ENCODE results near the gene ACER1.

Gene ACER1

DNA sequence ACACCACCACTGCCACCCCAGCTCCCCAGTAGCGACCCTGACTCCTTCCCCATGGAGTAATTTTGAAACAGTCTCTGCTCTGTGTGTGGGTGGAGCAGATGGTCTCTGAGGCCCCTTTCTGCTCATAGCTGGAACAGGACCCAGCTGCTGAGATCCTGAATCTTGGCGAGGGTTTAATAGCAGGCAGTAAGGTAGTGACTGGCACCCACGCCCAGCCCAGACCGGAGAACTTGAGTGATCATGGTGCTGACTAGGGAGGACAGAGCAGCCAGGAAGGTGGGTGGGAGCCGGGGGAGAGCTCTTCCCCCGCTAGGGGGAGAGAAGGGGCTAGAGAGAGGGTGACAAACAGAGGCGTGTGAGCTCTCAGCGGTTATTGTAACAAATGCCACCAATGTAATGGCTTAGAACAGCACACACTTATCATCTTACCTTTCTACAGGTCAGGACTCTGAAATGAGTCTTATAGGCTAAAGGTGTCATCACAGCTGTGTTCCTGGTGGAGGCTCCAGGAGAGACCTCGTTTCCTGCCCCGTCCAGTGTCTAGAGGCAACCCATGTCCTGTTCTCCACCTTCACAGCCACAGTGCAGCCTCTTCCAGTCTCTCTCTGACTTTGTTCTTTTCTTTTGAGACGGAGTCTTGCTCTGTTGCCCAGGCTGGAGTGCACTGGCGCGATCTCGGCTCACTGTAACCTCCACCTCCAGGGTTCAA, 7.2 kb upstream of the ACER1 start:
- DNase-seq (ENCODE audit: low read depth) = no peak
- TF ChIP-seq CTCF (IDR thresholded peaks at IDR 0.05; ENCODE audit: control insufficient read depth, extremely low read depth, insufficient read depth) = no peak
- no peak overlapping the region for H3K4me3 ChIP-seq (ENCODE audit: low read depth, low read length)

DNA sequence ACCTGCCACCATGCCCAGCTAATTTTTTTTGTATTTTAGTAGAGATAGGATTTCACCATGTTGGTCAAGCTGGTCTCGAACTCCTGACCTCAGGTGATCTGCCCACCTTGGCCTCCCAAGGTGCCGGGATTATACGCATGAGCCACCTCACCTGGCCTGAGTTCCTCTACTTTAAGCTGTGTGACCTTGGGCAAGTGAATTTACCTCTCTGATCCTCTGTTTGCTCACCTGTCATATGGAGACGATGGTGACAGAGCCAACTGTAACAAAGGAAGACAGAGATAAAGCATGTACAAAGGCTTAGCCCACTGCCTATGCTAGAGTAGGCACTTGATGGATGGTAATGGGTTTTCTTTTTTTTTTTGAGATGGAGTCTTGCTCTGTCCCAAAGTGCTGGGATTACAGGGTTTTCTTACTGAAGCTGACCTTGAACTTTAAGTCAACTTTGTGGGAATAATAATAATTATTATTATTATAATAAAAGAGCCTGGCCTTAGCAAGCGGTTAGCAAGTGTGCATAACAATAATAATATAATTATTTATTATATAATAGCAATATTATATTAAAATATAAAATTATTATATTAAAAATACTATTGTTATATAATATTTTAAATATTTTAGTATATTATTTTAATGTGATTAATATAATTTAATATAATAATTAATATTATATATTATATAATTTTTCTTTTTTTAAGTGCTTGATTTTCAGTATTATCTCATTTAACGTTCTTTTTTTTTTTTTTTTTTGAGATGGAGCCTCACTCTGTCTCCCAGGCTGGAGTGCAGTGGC, 1.3 kb upstream of the ACER1 start:
- DNase-seq (ENCODE audit: low read depth) = no peak
- TF ChIP-seq CTCF (IDR thresholded peaks at IDR 0.05; ENCODE audit: control insufficient read depth, extremely low read depth, insufficient read depth) = no peak
- H3K4me3 ChIP-seq (ENCODE audit: low read depth, low read length) = no peak overlapping the region

GRCh38 chr19:6326815-6327214, 6.6 kb downstream of the ACER1 start:
- TF ChIP-seq CTCF (IDR thresholded peaks at IDR 0.05; ENCODE audit: control insufficient read depth, extremely low read depth, insufficient read depth) = no peak
- no peak for DNase-seq (ENCODE audit: low read depth)

DNA sequence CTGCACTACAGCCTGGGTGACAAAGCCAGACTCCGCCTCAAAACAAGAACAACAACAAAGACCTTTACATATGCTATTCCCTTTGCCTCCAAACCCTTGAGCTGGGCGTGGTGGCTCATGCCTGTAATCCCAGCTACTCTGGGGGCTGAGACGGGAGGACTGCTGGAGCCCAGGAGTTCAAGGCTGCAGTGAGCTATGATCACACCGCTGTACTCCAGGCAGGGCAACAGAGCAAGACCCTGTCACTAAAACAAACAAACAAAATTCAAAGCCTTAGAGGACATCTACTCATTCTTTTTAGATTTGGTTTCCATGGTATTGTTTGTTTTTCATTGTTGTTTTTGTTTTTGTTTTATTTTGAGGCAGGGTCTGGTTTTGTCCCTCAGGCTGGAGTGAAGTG, 7.8 kb downstream of the ACER1 start:
- DNase-seq (ENCODE audit: low read depth) = no peak

More at GRCh38 chr19:6326815-6327214, 6.6 kb downstream of the ACER1 start:
- no peak overlapping the region for H3K4me3 ChIP-seq (ENCODE audit: low read depth, low read length)

GRCh38 chr19:6324757-6325156, 8.7 kb downstream of the ACER1 start:
- no peak overlapping the region for H3K4me3 ChIP-seq (ENCODE audit: low read depth, low read length)
- DNase-seq (ENCODE audit: low read depth) = no peak
- no peak for TF ChIP-seq CTCF (IDR thresholded peaks at IDR 0.05; ENCODE audit: control insufficient read depth, extremely low read depth, insufficient read depth)

More for the DNA sequence above, 7.8 kb downstream of the ACER1 start:
- no peak overlapping the region for H3K4me3 ChIP-seq (ENCODE audit: low read depth, low read length)
- no peak for TF ChIP-seq CTCF (IDR thresholded peaks at IDR 0.05; ENCODE audit: control insufficient read depth, extremely low read depth, insufficient read depth)

- no peak for TF ChIP-seq CTCF (IDR thresholded peaks at IDR 0.05; ENCODE audit: control insufficient read depth, extremely low read depth, insufficient read depth)
- no peak for DNase-seq (ENCODE audit: low read depth)
- no peak overlapping the region for H3K4me3 ChIP-seq (ENCODE audit: low read depth, low read length)
These were observed 11.1 kb downstream of the ACER1 start for GRCh38 chr19:6322284-6322683.

Data from LNCaP clone FGC (cell line).